Esophagus muscularis mucosa (tissue), 3 donors: ENCODE data around the gene MYBPC2.

Experiments
- CTCF ChIP-seq, 3 experiments: fragments of 200-600 bp in 2 of 3; fragments of 450-650 bp in 1 of 3; sonication (generic) in 2 of 3; IDR thresholded peaks; one replicate each; pipeline ENCODE4 v1.5.1; 2017 to 2019; ENCODE audit warnings: antibody characterized with exemption in 3 of 3, mild to moderate bottlenecking in 2 of 3, moderate library complexity in 1 of 3
- POLR2A ChIP-seq: fragments of 450-650 bp; IDR thresholded peaks from one replicate; pipeline ENCODE4 v1.6.1; 2017; ENCODE audit warnings: antibody characterized with exemption, moderate library complexity, mild to moderate bottlenecking, low read depth
- POLR2AphosphoS5 ChIP-seq, 2 donors: sonication (generic); formaldehyde crosslinking; IDR thresholded peaks; one replicate each; pipeline ENCODE4 v1.6.1; 2017; ENCODE audit warnings: antibody characterized with exemption in 2 of 2

- no peak for TF ChIP-seq CTCF (IDR thresholded peaks at IDR 0.05)
- TF ChIP-seq POLR2A: no peak
- no peak for TF ChIP-seq POLR2AphosphoS5 (IDR thresholded peaks at IDR 0.05)
Observed at GRCh38 chr19:50481351-50482149, 48.9 kb downstream of the MYBPC2 start.
